GM12865 (cell line): Measurements from ENCODE around the gene PPIE.
"Not testable (repeated sequence)": the region's sequence is repeated elsewhere in the genome, so short reads cannot be mapped to it uniquely, and the experiment has no call there.

Experiments used
- DNase-seq: peaks from one replicate; pipeline ENCODE4 v3.0.0; 2010; ENCODE audit warnings: low read depth
- H3K4me3 ChIP-seq: 2 replicates; pipeline ENCODE4 v1.5.1; 2011; ENCODE audit warnings: mild to moderate bottlenecking, low read depth, low read length, control low read depth
- CTCF ChIP-seq: IDR thresholded peaks from 2 replicates; pipeline ENCODE4 v1.5.1; 2011; ENCODE audit warnings: low read length, control low read depth, low read depth, inconsistent platforms; ENCODE audit not compliant: insufficient read depth; ENCODE audit errors: missing control alignments

PPIE gene

GRCh38 chr1:39779137-39779536 lies 40.5 kb downstream of the PPIE start:
- H3K4me3 ChIP-seq: no peak overlapping the region
- TF ChIP-seq CTCF: no peak
- no peak for DNase-seq

- DNase-seq: no peak
- no peak for TF ChIP-seq CTCF
- no peak overlapping the region for H3K4me3 ChIP-seq
These were observed 41.1 kb downstream of the PPIE start for GRCh38 chr1:39779821-39780220.

- H3K4me3 ChIP-seq: no peak overlapping the region
- DNase-seq: no peak
- no peak for TF ChIP-seq CTCF
These were observed 42.6 kb downstream of the PPIE start for GRCh38 chr1:39781349-39781715.

- no peak for TF ChIP-seq CTCF
- no peak for DNase-seq
- H3K4me3 ChIP-seq: no peak overlapping the region
These were observed 43.4 kb downstream of the PPIE start for GRCh38 chr1:39782103-39782502.

GRCh38 chr1:39782685-39783084 lies 44.0 kb downstream of the PPIE start:
- H3K4me3 ChIP-seq, DNase-seq: not testable (repeated sequence)

GRCh38 chr1:39786303-39787107 lies 47.8 kb downstream of the PPIE start:
- not testable (repeated sequence) for H3K4me3 ChIP-seq, DNase-seq

- not testable (repeated sequence) for DNase-seq, H3K4me3 ChIP-seq
These were observed 48.4 kb downstream of the PPIE start for GRCh38 chr1:39787108-39787375.

GRCh38 chr1:39787468-39787867 lies 48.8 kb downstream of the PPIE start:
- TF ChIP-seq CTCF: no peak
- H3K4me3 ChIP-seq: no peak overlapping the region
- DNase-seq: no peak

DNA sequence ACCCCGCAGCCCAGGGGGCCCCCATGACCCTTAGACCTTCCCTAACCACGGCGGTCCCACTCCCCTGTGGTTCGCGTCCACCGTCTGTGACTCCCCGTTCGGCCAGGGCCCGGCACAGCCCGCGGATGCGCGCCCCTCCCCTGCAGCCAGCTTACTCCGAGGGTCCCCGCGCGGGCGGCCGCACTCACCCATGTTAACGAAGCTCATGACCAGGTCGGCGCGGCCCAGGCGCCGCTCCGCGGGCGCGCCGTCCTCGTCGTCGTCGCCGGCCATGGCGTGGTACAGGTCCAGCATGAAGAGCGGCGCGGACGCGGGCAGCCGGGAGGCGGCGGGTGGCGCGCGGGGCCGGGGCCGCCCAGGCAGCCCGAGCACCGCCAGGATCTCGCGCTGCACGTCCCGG lies 49.3 kb downstream of the PPIE start:
- not testable (repeated sequence) for DNase-seq, H3K4me3 ChIP-seq
